RCC 7860 (cell line): ENCODE measurements around the gene IL31RA.

Experiments used
- DNase-seq: peaks from one replicate; pipeline ENCODE4 v3.0.0-alpha.2; 2015; ENCODE audit warnings: low spot score
- FAIRE-seq: peaks from 2 replicates; lab custom pipeline; 2012; peaks lifted over from hg19 to GRCh38; lab: Jason Lieb, UNC

Gene IL31RA

DNA sequence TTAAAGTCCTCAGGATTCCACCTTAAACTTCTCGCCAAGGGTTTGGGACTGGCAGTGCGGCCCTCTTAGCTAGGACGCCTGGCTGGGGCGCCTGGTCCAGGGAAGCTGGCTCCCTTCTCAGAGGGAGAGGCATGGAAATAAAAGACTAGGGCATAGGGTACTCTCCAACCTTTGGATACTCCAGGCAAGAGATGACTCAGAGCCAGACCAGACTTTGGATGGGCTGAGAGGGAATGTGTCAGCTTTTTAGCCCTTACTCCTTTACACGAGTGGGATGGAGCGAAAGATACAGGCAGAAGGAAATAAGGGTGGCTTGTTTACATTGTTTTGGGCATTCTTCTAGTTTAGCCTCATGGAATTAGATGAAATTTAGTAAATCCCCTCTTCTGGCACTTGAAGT, 48.2 kb downstream of the IL31RA start:
- DNase-seq (no peak), FAIRE-seq (no peak)

DNA sequence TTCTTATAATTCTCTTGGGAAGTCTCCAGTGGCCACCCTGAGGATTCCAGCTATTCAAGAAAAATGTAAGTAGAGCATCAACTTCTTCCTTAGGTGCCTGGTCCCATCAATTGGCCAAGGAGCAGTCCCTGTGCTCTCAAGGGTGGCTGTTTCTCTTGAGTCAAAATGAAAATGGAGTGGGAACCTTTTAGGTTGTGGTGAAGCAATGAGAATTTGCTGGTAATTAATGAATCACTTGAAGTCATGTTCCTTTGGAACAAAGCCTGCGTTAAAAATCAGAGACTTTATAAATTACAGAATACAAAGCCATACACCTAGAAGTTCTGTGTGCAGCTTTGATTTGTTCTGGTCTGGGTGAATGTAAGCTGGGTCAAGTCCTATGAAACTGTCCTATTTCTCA, 48.9 kb downstream of the IL31RA start:
- DNase-seq (no peak), FAIRE-seq (no peak)

DNA sequence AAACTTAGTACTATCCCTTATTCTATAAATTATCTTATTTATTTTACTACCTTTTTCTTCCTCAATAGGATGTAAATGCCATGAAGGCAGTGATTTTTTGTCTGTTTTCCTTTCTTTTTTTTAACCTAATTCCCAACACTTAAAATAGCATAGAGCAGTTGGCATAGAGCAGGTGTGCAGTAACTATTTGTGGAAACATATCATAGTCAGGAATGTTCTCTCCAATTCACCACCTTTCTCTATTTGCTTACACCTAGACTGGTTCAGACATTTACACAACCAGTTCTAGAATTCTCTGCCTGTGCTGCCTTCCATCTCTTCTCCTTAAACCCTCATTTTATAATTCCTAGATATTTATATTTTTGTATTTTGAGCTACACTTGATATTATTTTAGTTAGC, 49.6 kb downstream of the IL31RA start:
- no peak for FAIRE-seq
- DNase-seq = no peak

DNA sequence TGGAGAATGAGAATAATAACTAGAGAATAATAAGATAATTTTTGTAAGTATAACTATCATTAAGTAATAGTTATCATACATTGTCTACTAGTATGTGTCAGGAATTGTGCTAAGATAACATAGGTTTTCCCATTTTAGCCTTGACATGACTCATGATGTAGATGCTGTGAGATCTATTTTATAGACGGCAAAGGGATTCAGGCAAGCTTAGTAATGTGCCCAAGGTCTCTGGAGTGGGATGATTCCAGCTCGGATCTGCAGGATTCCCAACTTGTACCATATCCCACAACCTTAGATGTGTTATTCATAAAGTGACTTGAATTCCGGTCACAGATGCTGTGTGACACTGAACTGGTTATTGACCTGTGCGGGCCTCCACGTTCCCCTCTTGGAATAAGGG, 51.5 kb downstream of the IL31RA start:
- DNase-seq (no peak), FAIRE-seq (no peak)

GRCh38 chr5:55903121-55903701, 52.1 kb downstream of the IL31RA start:
- FAIRE-seq (no peak), DNase-seq (peak; percentile 21)

GRCh38 chr5:55904152-55904551, 53.0 kb downstream of the IL31RA start:
- FAIRE-seq (no peak), DNase-seq (no peak)

DNA sequence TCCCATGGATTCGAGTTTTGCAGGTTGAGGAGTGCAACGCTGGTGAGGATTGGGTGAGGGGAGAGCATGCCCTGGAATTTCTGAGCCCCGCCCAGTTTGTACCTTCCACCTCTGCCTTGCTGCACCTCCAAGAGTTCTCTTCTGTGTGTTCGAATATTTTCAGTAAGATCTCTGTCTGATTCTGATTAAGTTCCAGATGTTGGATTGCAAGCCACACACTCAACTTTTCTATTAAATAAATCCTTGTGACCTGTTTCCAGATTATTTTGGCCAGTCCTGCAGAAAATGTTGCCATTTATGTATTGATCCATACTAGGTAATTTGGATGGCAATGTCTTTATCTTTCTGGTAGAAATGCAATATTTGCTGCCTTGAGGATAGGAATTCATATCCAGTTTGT, 54.1 kb downstream of the IL31RA start:
- FAIRE-seq = no peak
- no peak for DNase-seq

- FAIRE-seq = no peak
- no peak for DNase-seq
Observed at GRCh38 chr5:55907927-55908326, 56.8 kb downstream of the IL31RA start.

DNA sequence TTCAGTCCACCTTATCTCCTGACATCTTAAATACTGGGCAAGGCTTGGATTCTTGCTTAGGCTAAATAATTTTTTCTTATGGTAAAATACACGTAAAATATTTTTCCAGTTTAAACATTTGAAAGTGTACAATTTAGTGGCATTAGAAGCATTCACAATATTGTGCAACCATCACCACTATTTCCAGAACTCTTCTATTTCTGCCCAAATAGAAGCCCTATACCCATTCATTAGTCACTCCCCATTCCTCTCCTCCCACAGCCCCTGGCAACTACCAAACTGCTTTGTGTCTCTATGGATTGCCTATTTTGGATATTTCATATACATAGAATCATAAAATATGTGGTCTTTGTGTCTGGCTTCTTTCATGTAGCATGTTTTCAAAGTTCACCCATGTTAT, 57.6 kb downstream of the IL31RA start:
- DNase-seq (no peak), FAIRE-seq (no peak)

GRCh38 chr5:55911784-55912653, 60.9 kb downstream of the IL31RA start:
- DNase-seq = no peak
- FAIRE-seq = no peak

GRCh38 chr5:55913466-55914413, 62.6 kb downstream of the IL31RA start:
- peak; percentile 85 for FAIRE-seq
- peak; percentile 31 for DNase-seq

GRCh38 chr5:55914971-55915370, 63.8 kb downstream of the IL31RA start:
- no peak for DNase-seq
- no peak for FAIRE-seq

GRCh38 chr5:55915783-55916182, 64.6 kb downstream of the IL31RA start:
- DNase-seq (no peak), FAIRE-seq (no peak)

- FAIRE-seq (no peak), DNase-seq (no peak)
Observed at GRCh38 chr5:55916986-55917385, 65.8 kb downstream of the IL31RA start.

DNA sequence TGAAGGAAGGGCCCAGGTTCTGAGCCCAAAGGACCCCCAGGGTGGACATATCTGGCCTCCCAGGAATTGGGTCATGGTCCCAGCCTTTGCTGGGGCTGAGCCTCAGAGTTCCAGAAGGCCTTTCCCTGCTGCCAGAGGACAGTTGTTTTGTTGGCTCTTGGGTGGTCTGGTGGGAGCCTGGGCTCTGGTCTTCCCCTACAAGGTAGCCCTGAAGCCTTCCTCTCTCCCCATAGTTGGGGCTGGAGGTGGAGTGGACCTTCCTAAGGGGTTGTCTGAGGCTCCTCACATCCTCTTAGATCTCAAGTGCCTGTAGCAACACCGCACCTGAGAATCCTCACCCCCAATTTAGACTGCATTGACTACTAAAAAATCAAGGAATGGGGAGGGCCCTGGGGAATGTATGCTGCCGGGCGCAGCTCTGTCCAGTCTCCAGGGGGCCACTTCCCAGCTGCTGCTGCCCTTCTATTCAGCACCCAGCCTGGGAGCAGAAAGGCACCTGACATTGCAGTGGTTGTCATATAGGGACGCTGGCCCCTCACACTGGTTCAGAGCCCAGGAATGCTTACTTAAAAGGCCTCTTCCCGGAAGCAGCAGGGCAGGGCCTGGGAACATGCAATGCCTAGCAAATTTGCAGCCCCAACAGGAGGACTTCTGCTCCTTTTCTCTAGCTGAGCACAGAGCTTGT, 66.4 kb downstream of the IL31RA start:
- FAIRE-seq = no peak
- DNase-seq = no peak

DNA sequence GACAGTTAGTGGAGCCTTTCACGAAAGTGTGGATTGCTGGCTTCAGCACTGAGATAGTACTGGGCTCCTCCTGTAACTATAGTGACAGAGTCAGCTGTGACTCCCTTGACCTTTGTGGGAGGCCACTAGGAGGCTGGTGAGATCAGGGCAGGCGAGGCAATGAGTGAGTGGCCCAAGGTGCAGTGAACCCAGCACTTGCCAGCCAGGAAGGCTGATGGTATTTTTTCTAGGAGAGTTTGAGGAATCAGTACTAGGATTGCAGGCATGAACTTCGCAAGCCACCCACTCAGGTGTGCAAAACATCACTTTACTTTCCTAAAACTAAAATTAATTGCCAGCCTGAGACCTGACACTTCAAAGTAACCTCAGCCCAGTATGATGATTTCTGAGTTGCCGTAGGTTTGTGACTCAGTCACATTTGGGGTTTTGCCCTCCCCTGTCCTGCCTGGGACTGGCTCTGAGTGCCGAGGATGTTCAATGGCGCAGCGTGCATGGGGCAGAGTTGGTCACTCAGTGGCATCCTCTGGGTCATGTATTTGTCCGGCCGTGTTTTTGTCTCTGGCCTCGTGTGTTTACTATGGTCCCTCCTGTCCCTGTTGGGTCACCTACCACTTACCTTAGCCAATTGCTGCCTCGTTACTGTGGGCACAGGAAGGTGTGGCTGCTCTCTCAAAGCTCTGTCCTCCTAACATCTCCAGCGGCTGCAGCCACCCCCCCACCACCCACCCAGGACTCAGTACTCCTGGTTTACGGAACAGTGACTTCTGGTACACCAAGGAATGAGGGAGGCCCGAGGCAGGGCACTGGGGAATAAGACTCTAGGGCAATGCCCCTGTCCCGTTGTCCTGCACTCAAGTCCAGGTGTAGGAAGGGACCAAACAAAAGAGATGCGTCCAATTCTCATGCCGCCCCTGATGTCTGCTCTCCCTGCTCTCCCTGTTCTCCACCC, 67.2 kb downstream of the IL31RA start:
- DNase-seq = peak; percentile 68
- FAIRE-seq = peak; percentile 73

- FAIRE-seq = no peak
- no peak for DNase-seq
Observed at GRCh38 chr5:55919625-55920024, 68.5 kb downstream of the IL31RA start.

- DNase-seq (no peak), FAIRE-seq (no peak)
Observed at GRCh38 chr5:55920784-55921183, 69.6 kb downstream of the IL31RA start.

GRCh38 chr5:55921617-55922016, 70.5 kb downstream of the IL31RA start:
- no peak for FAIRE-seq
- DNase-seq = no peak
